Measurements from ENCODE around the gene AMFR.

AMFR gene

GRCh38 chr16:56345406-56346050, 79.8 kb downstream of the AMFR start:
- DNase-seq = no peak

- DNase-seq = no peak
Measured at GRCh38 chr16:56344518-56345405, 80.6 kb downstream of the AMFR start.

- no peak for DNase-seq
Measured at GRCh38 chr16:56343661-56344517, 81.5 kb downstream of the AMFR start.

- no peak for DNase-seq
Measured at GRCh38 chr16:56341656-56342399, 83.5 kb downstream of the AMFR start.

GRCh38 chr16:56340864-56341365, 84.4 kb downstream of the AMFR start:
- DNase-seq = no peak

GRCh38 chr16:56340416-56340815, 84.9 kb downstream of the AMFR start:
- no peak for DNase-seq

- no peak for DNase-seq
Measured at GRCh38 chr16:56339431-56340195, 85.7 kb downstream of the AMFR start.

GRCh38 chr16:56338566-56339318, 86.6 kb downstream of the AMFR start:
- DNase-seq = no peak

- no peak for DNase-seq
Measured at GRCh38 chr16:56337858-56338325, 87.5 kb downstream of the AMFR start.

- no peak for DNase-seq
Measured at GRCh38 chr16:56337131-56337857, 88.1 kb downstream of the AMFR start.

- DNase-seq = no peak
Measured at GRCh38 chr16:56336711-56337110, 88.6 kb downstream of the AMFR start.

GRCh38 chr16:56336071-56336688, 89.2 kb downstream of the AMFR start:
- no peak for DNase-seq

- no peak for DNase-seq
Measured at GRCh38 chr16:56334761-56335160, 90.6 kb downstream of the AMFR start.

GRCh38 chr16:56332464-56333079, 92.8 kb downstream of the AMFR start:
- no peak for DNase-seq

GRCh38 chr16:56331915-56332314, 93.4 kb downstream of the AMFR start:
- DNase-seq = no peak

GRCh38 chr16:56331399-56331798, 93.9 kb downstream of the AMFR start:
- no peak for DNase-seq

GRCh38 chr16:56330476-56330875, 94.9 kb downstream of the AMFR start:
- no peak for DNase-seq

GRCh38 chr16:56329887-56330286, 95.5 kb downstream of the AMFR start:
- no peak for DNase-seq
